HepG2 (cell line): ENCODE measurements around the gene SKI. TPM values are rescaled to one million over a fixed set of nuclear protein-coding genes. Genes with fewer than 3 reads are reported as not detected.

Experiments used
- CREM ChIP-seq, 2 experiments: sonication (generic) in 1 of 2; formaldehyde crosslinking in 1 of 2; IDR thresholded peaks; 2 replicates each; pipeline versions ENCODE4 v1.4.0 to v1.6.1; 2016 to 2020; ENCODE audit warnings: antibody characterized with exemption in 1 of 2, mild to moderate bottlenecking in 1 of 2, missing genetic modification reagents in 1 of 2
- PAWR ChIP-seq: sonication (generic); formaldehyde crosslinking; IDR thresholded peaks from 2 replicates; pipeline ENCODE4 v1.4.0; 2020; ENCODE audit warnings: missing genetic modification reagents, mild to moderate bottlenecking, borderline replicate concordance
- PHF21A ChIP-seq: sonication (generic); formaldehyde crosslinking; IDR thresholded peaks from 2 replicates; pipeline ENCODE4 v1.5.0; 2020; ENCODE audit warnings: mild to moderate bottlenecking, missing genetic modification reagents
- SKI ChIP-seq: fragments of 450-650 bp; IDR thresholded peaks from one replicate; pipeline ENCODE4 v1.6.1; 2018; ENCODE audit warnings: mild to moderate bottlenecking; ENCODE audit not compliant: partially characterized antibody
- SRSF1 ChIP-seq: fragments of 200-400 bp; formaldehyde crosslinking; optimal IDR thresholded peaks from 2 replicates; pipeline ENCODE3; 2017; ENCODE audit warnings: mild to moderate bottlenecking, low read depth, low read length, moderate library complexity
- ZSCAN31 ChIP-seq: sonication (generic); formaldehyde crosslinking; IDR thresholded peaks from 2 replicates; pipeline ENCODE4 v1.5.0; 2020; ENCODE audit warnings: low read depth, mild to moderate bottlenecking, missing genetic modification reagents
- polyA plus RNA-seq, 8 experiments: library from polyadenylated mRNA; depleted of rRNA in 3 of 8; stranded (reverse) in 7 of 8; unstranded in 1 of 8; fragments of >200 nt; fragmentation: Illumina TruSeq in 4 of 8; extraction: Trizol in 4 of 8; gene quantifications; 2 replicates each; pipeline versions ENCODE4 v1.2.1 to v1.2.3, GENCODE V29; 2011 to 2016; ENCODE audit warnings: low read depth in 4 of 8, missing spikeins in 1 of 8, mixed read lengths in 1 of 8; ENCODE audit not compliant: insufficient read depth in 1 of 8
- total RNA-seq, 5 experiments: library from RNA; depleted of rRNA; stranded (reverse); fragments of >200 nt; fragmentation: Illumina TruSeq; extraction: Trizol; gene quantifications; 2 replicates each; pipeline ENCODE4 v1.2.3, GENCODE V29; 2016; ENCODE audit warnings: low read depth in 1 of 5
- TF ChIP-seq, protein P1 (sequence below): sonication (generic); formaldehyde crosslinking; IDR thresholded peaks from 2 replicates; pipeline ENCODE4 v1.4.0; 2020; ENCODE audit warnings: missing genetic modification reagents, borderline replicate concordance
- TF ChIP-seq, protein P2 (sequence below): sonication (generic); formaldehyde crosslinking; IDR thresholded peaks from 2 replicates; pipeline ENCODE4 v1.4.0; 2020; ENCODE audit warnings: mild to moderate bottlenecking, missing genetic modification reagents
- TF ChIP-seq, protein P3 (sequence below), 2 experiments: fragments of 450-650 bp in 1 of 2; sonication (generic) in 1 of 2; formaldehyde crosslinking; IDR thresholded peaks; 2 replicates each; pipeline versions ENCODE4 v1.5.0 to v1.8.0; 2020 to 2022; ENCODE audit warnings: mild to moderate bottlenecking in 1 of 2, missing genetic modification reagents in 1 of 2
- TF ChIP-seq, protein P4 (sequence below): sonication (generic); formaldehyde crosslinking; IDR thresholded peaks from 2 replicates; pipeline ENCODE4 v1.4.0; 2020; ENCODE audit warnings: mild to moderate bottlenecking, missing genetic modification reagents
- TF ChIP-seq, protein P5 (sequence below): sonication (generic); formaldehyde crosslinking; IDR thresholded peaks from 2 replicates; pipeline ENCODE4 v1.4.0; 2020; ENCODE audit warnings: missing genetic modification reagents
- TF ChIP-seq, protein P6 (sequence below): sonication (generic); formaldehyde crosslinking; IDR thresholded peaks from 2 replicates; pipeline ENCODE4 v1.4.0; 2020; ENCODE audit warnings: missing genetic modification reagents

Gene SKI
- total and polyA plus RNA-seq, 2 of the 13 experiments (the other 11 are each of a cell fraction or from before 2014, with no cell fraction given) = 4.7 to 6.9 TPM

DNA sequence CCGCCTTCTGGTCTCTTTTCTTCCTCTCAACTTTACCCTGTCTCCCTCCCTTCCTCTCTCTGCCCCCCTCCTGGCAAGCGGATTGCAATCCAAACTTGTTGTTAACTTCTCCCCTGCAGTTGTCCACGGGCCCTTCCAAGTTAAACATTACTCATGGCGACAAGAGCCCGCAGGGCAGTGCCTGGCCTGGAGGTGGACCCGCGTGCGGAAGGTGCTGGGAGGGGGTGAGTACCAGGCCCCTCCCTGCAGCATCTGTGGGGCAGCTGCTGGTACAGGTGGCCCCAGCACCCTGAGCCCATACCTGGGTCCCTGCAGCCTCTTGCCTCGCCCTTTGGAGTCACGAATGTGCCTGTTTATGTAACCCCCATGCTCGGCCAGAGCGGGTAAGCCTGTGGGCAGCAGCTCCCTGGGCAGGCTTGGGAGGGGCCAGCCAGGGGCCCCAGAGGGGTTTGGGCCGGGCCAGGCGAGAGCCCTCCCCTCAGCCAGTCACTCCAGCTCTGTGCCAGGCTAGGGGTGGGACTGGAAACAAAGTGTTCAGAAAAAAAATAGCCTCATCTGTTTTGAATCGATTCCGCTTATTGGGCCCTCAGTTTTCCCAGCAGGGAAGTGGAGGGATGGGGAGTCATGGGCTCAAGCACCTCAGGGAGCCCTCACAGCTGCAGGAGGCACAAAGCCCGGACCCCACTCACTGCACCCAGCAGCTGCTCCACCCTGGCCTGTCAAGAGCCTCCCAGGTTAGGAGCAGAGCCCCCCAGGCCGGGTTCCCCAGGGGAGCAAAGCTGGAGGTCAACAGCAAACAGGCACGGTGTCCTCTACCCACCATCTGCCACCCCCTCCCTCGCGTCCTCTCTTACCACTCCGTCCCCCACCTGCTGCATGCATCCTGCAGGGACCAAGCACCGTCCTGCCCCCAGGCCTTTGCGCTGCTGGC is 19.5 kb upstream of the SKI start (continued):
- TF ChIP-seq, protein P1, sequence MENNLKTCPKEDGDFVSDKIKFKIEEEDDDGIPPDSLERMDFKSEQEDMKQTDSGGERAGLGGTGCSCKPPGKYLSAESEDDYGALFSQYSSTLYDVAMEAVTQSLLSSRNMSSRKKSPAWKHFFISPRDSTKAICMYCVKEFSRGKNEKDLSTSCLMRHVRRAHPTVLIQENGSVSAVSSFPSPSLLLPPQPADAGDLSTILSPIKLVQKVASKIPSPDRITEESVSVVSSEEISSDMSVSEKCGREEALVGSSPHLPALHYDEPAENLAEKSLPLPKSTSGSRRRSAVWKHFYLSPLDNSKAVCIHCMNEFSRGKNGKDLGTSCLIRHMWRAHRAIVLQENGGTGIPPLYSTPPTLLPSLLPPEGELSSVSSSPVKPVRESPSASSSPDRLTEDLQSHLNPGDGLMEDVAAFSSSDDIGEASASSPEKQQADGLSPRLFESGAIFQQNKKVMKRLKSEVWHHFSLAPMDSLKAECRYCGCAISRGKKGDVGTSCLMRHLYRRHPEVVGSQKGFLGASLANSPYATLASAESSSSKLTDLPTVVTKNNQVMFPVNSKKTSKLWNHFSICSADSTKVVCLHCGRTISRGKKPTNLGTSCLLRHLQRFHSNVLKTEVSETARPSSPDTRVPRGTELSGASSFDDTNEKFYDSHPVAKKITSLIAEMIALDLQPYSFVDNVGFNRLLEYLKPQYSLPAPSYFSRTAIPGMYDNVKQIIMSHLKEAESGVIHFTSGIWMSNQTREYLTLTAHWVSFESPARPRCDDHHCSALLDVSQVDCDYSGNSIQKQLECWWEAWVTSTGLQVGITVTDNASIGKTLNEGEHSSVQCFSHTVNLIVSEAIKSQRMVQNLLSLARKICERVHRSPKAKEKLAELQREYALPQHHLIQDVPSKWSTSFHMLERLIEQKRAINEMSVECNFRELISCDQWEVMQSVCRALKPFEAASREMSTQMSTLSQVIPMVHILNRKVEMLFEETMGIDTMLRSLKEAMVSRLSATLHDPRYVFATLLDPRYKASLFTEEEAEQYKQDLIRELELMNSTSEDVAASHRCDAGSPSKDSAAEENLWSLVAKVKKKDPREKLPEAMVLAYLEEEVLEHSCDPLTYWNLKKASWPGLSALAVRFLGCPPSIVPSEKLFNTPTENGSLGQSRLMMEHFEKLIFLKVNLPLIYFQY (CRISPR knock-in tag) = peak; percentile 38
- TF ChIP-seq, protein P2, sequence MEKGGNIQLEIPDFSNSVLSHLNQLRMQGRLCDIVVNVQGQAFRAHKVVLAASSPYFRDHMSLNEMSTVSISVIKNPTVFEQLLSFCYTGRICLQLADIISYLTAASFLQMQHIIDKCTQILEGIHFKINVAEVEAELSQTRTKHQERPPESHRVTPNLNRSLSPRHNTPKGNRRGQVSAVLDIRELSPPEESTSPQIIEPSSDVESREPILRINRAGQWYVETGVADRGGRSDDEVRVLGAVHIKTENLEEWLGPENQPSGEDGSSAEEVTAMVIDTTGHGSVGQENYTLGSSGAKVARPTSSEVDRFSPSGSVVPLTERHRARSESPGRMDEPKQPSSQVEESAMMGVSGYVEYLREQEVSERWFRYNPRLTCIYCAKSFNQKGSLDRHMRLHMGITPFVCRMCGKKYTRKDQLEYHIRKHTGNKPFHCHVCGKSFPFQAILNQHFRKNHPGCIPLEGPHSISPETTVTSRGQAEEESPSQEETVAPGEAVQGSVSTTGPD (CRISPR knock-in tag) = no peak; the same call in 1 of the 2 replicates
- TF ChIP-seq PHF21A (CRISPR knock-in tag) = peak; percentile 74
- 0 out of 2 replicates have a peak, but pooled peaks have one; percentile 14 for TF ChIP-seq ZSCAN31 (CRISPR knock-in tag)
- TF ChIP-seq PAWR (CRISPR knock-in tag) = no peak
- TF ChIP-seq SKI = peak; percentile 36
- peak; percentile 80 for TF ChIP-seq SRSF1
- TF ChIP-seq CREM (IDR thresholded peaks at IDR 0.05) = 0 out of 2 replicates have a peak, but pooled peaks have one; percentile 41
- TF ChIP-seq CREM (CRISPR knock-in tag; IDR thresholded peaks at IDR 0.05) = no peak
- TF ChIP-seq, protein P3, sequence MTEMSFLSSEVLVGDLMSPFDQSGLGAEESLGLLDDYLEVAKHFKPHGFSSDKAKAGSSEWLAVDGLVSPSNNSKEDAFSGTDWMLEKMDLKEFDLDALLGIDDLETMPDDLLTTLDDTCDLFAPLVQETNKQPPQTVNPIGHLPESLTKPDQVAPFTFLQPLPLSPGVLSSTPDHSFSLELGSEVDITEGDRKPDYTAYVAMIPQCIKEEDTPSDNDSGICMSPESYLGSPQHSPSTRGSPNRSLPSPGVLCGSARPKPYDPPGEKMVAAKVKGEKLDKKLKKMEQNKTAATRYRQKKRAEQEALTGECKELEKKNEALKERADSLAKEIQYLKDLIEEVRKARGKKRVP (CRISPR knock-in tag; IDR thresholded peaks at IDR 0.05) = 0 out of 4 replicates have a peak, but pooled peaks of 1 of the 2 experiments have one; percentile 11
- TF ChIP-seq, protein P4, sequence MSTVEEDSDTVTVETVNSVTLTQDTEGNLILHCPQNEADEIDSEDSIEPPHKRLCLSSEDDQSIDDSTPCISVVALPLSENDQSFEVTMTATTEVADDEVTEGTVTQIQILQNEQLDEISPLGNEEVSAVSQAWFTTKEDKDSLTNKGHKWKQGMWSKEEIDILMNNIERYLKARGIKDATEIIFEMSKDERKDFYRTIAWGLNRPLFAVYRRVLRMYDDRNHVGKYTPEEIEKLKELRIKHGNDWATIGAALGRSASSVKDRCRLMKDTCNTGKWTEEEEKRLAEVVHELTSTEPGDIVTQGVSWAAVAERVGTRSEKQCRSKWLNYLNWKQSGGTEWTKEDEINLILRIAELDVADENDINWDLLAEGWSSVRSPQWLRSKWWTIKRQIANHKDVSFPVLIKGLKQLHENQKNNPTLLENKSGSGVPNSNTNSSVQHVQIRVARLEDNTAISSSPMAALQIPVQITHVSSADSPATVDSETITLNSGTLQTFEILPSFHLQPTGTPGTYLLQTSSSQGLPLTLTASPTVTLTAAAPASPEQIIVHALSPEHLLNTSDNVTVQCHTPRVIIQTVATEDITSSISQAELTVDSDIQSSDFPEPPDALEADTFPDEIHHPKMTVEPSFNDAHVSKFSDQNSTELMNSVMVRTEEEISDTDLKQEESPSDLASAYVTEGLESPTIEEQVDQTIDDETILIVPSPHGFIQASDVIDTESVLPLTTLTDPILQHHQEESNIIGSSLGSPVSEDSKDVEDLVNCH (CRISPR knock-in tag) = no peak
- TF ChIP-seq, protein P5, sequence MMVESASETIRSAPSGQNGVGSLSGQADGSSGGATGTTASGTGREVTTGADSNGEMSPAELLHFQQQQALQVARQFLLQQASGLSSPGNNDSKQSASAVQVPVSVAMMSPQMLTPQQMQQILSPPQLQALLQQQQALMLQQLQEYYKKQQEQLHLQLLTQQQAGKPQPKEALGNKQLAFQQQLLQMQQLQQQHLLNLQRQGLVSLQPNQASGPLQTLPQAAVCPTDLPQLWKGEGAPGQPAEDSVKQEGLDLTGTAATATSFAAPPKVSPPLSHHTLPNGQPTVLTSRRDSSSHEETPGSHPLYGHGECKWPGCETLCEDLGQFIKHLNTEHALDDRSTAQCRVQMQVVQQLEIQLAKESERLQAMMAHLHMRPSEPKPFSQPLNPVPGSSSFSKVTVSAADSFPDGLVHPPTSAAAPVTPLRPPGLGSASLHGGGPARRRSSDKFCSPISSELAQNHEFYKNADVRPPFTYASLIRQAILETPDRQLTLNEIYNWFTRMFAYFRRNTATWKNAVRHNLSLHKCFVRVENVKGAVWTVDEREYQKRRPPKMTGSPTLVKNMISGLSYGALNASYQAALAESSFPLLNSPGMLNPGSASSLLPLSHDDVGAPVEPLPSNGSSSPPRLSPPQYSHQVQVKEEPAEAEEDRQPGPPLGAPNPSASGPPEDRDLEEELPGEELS (CRISPR knock-in tag) = peak; percentile 38; the same call in 1 of the 2 replicates
- TF ChIP-seq, protein P6, sequence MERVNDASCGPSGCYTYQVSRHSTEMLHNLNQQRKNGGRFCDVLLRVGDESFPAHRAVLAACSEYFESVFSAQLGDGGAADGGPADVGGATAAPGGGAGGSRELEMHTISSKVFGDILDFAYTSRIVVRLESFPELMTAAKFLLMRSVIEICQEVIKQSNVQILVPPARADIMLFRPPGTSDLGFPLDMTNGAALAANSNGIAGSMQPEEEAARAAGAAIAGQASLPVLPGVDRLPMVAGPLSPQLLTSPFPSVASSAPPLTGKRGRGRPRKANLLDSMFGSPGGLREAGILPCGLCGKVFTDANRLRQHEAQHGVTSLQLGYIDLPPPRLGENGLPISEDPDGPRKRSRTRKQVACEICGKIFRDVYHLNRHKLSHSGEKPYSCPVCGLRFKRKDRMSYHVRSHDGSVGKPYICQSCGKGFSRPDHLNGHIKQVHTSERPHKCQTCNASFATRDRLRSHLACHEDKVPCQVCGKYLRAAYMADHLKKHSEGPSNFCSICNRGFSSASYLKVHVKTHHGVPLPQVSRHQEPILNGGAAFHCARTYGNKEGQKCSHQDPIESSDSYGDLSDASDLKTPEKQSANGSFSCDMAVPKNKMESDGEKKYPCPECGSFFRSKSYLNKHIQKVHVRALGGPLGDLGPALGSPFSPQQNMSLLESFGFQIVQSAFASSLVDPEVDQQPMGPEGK (CRISPR knock-in tag) = peak; percentile 100
